ENCODE data around the gene RALGPS1. TPM values are rescaled to one million over a fixed set of nuclear protein-coding genes. Genes with fewer than 3 reads are reported as not detected.

RALGPS1 gene
- total and polyA plus RNA-seq, 2 of the 8 experiments (the other 6 are each of a cell fraction or from before 2014, with no cell fraction given), result 20.0 to 23.5 TPM

DNA sequence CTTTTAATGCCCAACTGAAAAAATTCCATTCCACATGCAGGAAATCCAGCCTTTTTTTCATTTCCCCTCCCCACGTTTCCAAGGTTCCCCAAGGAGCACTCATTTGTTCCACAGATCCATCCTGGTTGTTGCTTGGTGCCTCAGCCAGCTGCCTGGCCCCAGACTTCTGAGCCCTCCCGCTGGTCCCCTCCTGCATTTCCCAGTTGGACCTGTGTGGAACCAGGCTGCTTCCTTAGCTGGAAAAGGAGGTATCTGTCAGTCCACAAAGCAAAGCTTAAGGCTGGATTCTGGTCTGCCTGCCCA is 163.0 kb downstream of the RALGPS1 start (continued):
- no peak for TF ChIP-seq HDAC6 (IDR thresholded peaks at IDR 0.05; ENCODE audit: low read depth, low read length)
- no peak for TF ChIP-seq KDM1A (IDR thresholded peaks at IDR 0.05; ENCODE audit: borderline replicate concordance, low read length)
- no peak for TF ChIP-seq BACH1 (IDR thresholded peaks at IDR 0.05; ENCODE audit: low read length)
- TF ChIP-seq, protein P1, sequence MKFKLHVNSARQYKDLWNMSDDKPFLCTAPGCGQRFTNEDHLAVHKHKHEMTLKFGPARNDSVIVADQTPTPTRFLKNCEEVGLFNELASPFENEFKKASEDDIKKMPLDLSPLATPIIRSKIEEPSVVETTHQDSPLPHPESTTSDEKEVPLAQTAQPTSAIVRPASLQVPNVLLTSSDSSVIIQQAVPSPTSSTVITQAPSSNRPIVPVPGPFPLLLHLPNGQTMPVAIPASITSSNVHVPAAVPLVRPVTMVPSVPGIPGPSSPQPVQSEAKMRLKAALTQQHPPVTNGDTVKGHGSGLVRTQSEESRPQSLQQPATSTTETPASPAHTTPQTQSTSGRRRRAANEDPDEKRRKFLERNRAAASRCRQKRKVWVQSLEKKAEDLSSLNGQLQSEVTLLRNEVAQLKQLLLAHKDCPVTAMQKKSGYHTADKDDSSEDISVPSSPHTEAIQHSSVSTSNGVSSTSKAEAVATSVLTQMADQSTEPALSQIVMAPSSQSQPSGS (IDR thresholded peaks at IDR 0.05; ENCODE audit: low read length), result no peak

Data from H1 (cell line).